Thyroid gland (tissue), 4 donors: ENCODE measurements around the gene ATL2. TPM values are rescaled to one million over a fixed set of nuclear protein-coding genes. Genes with fewer than 3 reads are reported as not detected.

ENCODE experiments used
- DNase-seq, 2 donors: peaks; one replicate each; pipeline ENCODE4 v3.0.0-alpha.2; 2019
- H3K27ac ChIP-seq, 3 donors: fragments of 200-600 bp; sonication (generic); 1 replicate in 2 of 3; 2 replicates in 1 of 3; pipeline ENCODE4 v1.5.1; 2016 to 2019; ENCODE audit warnings: mild to moderate bottlenecking in 1 of 3, moderate library complexity in 1 of 3
- H3K27me3 ChIP-seq: fragments of 200-600 bp; sonication (generic); one replicate; pipeline ENCODE4 v1.5.1; 2019
- H3K36me3 ChIP-seq, 2 donors: fragments of 200-600 bp; sonication (generic); one replicate each; pipeline ENCODE4 v1.5.1; 2016 to 2019
- H3K4me1 ChIP-seq, 2 donors: fragments of 200-600 bp; sonication (generic); one replicate each; pipeline ENCODE4 v1.5.1; 2017 to 2019
- H3K4me3 ChIP-seq, 3 donors: fragments of 200-600 bp; sonication (generic); replicated peaks in 1 of 3; 1 replicate in 2 of 3; 2 replicates in 1 of 3; pipeline ENCODE4 v1.5.1; 2016; ENCODE audit warnings: mild to moderate bottlenecking in 1 of 3
- H3K9me3 ChIP-seq: fragments of 200-600 bp; sonication (generic); one replicate; pipeline ENCODE4 v1.5.1; 2017
- CTCF ChIP-seq, 6 experiments: fragments of 200-600 bp in 3 of 6; fragments of 450-650 bp in 3 of 6; sonication (generic) in 3 of 6; IDR thresholded peaks; one replicate each; pipeline ENCODE4 v1.5.1; 2016 to 2019; ENCODE audit warnings: antibody characterized with exemption in 6 of 6, mild to moderate bottlenecking in 2 of 6, inconsistent platforms in 1 of 6, moderate library complexity in 1 of 6
- POLR2A ChIP-seq, 2 donors: fragments of 450-650 bp; IDR thresholded peaks; one replicate each; pipeline ENCODE4 v1.6.1; 2017; ENCODE audit warnings: antibody characterized with exemption in 2 of 2, mild to moderate bottlenecking in 2 of 2, moderate library complexity in 1 of 2
- WGBS, 2 donors: methylation state at CpG; one replicate each; pipeline ENCODE4 v1.1.5; 2017; 5-methylcytosine and 5-hydroxymethylcytosine counted together
- intact Hi-C: fragments of 100-400 bp; cut with DNase I; formaldehyde crosslinking; loops from one replicate; pipeline ENCODE4 v1.15.1; 2023
- total RNA-seq, 4 donors: library from RNA; depleted of rRNA; stranded (reverse); fragments of >200 nt; gene quantifications; one replicate each; pipeline ENCODE4 v1.2.3, GENCODE V29; 2016

The ATL2 gene
- total RNA-seq, 4 donors from 2014 or later, result 126 to 267 (median 146) TPM

GRCh38 chr2:38245114-38245641, 131.9 kb downstream of the ATL2 start:
- 47 to 60% methylated on average over 5 of the region's 5 CpGs for WGBS, 2 donors
- no peaks in the 10 kb centered on the region for H3K9me3 ChIP-seq
- peak; percentile 26 to 52 for DNase-seq
- no peaks in the 10 kb centered on the region for H3K36me3 ChIP-seq
- H3K4me3 ChIP-seq, result no peak overlapping the region
- TF ChIP-seq CTCF (IDR thresholded peaks at IDR 0.05), result no peak
- no peak for TF ChIP-seq POLR2A (IDR thresholded peaks at IDR 0.05)
- no peaks in the 10 kb centered on the region for H3K27me3 ChIP-seq
- intact Hi-C loops, result no loop called here
- H3K27ac ChIP-seq, result peak overlapping the region in 1 of 3 donors; percentile 5
- peaks cover 0 to 10% of the 10 kb centered on the region in 2 donors for H3K4me1 ChIP-seq

GRCh38 chr2:38244301-38244700, 132.8 kb downstream of the ATL2 start:
- no peaks in the 10 kb centered on the region for H3K27me3 ChIP-seq
- no peaks in the 10 kb centered on the region for H3K36me3 ChIP-seq
- no peaks in the 10 kb centered on the region for H3K9me3 ChIP-seq
- peaks cover 5 to 16% of the 10 kb centered on the region in 2 donors for H3K4me1 ChIP-seq
- 74 to 75% methylated on average over 8 of the region's 8 CpGs for WGBS, 2 donors
- no peak overlapping the region for H3K27ac ChIP-seq
- no peak for DNase-seq
- no peak for TF ChIP-seq POLR2A (IDR thresholded peaks at IDR 0.05)
- TF ChIP-seq CTCF (IDR thresholded peaks at IDR 0.05), result no peak
- intact Hi-C loops, result no loop called here
- H3K4me3 ChIP-seq, result no peak overlapping the region

Other genes starting within 250 kb of the ATL2 start
- 10 to 100 TPM; 60.1 to 85.1 (median 64.3) TPM for gene HNRNPLL, start 225.7 kb upstream of the ATL2 start, total RNA-seq